Measurements from ENCODE around the gene LTF. TPM values are rescaled to one million over a fixed set of nuclear protein-coding genes. Genes with fewer than 3 reads are reported as not detected.

LTF gene
- total RNA-seq, 1 donor from 2014 or later = 1.4 TPM

DNA sequence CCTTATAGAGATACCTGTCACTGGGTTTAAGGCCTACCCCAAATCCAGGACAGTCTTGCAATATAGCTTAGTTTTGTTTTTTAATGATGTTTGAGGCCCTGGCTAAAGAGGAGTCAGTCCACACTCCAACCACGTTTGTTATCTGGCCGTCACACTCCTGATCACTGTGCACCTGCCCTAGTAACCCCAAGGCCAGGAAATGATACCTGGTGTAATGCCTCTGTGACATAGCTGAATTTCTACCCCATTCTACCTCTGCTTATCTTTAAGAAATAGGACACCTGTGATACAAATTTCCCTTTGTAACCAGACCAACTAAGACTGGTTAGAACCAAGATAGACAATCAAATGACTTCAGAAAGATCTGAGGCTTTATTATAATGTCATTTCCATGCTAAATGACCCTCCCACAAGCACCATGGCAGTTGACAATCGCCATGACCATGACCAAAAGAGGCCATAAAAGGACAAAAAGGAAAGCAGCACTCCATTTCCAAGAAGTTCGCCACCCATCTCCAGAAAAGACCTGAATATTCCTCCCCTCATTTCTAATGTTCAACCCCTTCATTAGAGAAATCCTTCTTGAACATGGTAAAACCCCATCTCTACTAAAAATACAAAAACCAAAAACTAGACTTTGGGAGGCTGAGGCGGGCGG, 28.3 kb upstream of the LTF start:
- no peaks in the 10 kb centered on the region for H3K27me3 ChIP-seq
- H3K4me3 ChIP-seq = no peak overlapping the region
- no peaks in the 10 kb centered on the region for H3K9me3 ChIP-seq
- no peaks in the 10 kb centered on the region for H3K4me1 ChIP-seq
- intact Hi-C loops (cut with DNase I) = no loop called here
- no peak for DNase-seq (ENCODE audit: low spot score in 2 of 2)
- no peaks in the 10 kb centered on the region for H3K36me3 ChIP-seq
- H3K27ac ChIP-seq = no peak overlapping the region
- TF ChIP-seq, protein P1, sequence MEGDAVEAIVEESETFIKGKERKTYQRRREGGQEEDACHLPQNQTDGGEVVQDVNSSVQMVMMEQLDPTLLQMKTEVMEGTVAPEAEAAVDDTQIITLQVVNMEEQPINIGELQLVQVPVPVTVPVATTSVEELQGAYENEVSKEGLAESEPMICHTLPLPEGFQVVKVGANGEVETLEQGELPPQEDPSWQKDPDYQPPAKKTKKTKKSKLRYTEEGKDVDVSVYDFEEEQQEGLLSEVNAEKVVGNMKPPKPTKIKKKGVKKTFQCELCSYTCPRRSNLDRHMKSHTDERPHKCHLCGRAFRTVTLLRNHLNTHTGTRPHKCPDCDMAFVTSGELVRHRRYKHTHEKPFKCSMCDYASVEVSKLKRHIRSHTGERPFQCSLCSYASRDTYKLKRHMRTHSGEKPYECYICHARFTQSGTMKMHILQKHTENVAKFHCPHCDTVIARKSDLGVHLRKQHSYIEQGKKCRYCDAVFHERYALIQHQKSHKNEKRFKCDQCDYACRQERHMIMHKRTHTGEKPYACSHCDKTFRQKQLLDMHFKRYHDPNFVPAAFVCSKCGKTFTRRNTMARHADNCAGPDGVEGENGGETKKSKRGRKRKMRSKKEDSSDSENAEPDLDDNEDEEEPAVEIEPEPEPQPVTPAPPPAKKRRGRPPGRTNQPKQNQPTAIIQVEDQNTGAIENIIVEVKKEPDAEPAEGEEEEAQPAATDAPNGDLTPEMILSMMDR (IDR thresholded peaks at IDR 0.05) = no peak

DNA sequence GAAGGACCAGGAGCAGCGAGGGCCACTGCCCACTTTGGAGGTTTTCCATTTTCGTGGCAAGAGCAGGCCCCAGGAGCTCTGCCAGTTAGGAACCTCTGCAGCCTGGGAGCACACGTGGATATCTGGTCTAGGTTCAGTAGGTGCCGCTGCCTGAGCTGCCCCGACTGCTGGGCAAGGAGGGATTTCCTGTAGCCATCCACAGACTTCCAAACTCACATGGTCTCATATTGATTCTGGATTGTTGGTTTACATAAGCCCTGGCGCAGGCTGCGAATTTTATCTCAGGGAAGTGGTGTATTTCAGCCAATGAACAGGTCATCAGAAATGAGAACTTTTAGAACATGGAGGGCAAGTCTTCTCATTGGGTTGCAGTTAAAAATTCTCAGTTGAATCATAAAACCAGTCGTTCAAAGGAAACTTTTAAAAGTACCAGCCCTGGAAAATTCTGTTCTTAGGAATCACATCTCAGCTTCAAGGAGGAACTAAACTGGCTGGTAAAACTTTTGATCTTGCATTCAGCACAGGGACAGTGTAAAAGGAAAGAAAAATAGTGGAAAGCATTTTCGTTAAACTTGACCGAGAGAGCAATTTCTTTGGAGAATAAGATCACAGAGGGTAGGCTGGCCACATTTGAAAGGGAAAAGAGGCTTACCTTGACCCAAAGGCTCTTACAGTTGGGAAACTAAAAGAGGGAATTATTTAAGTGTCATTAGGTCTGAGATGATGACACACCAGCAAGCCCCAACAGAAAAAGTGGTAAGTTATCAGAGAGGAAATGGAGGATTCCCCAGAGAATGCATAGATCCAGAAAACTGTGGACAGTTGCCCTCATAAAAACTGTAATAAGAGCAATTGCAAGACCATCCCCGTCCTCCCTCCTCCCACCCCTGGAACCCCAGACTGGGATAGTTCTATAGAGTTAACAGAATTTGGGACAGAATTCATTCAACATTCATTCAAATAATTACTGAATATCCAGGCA, 26.7 kb upstream of the LTF start:
- intact Hi-C loops (cut with DNase I) = no loop called here
- DNase-seq (ENCODE audit: low spot score in 2 of 2) = peak in 1 of 2 donors; percentile 34
- Histone ChIP-seq H3K9me3 (no peaks in the 10 kb centered on the region), H3K4me3 (no peak overlapping the region), H3K27me3 (no peaks in the 10 kb centered on the region), H3K27ac (no peak overlapping the region), H3K4me1 (no peaks in the 10 kb centered on the region), H3K36me3 (no peaks in the 10 kb centered on the region)
- TF ChIP-seq, protein P1 (IDR thresholded peaks at IDR 0.05) = no peak

DNA sequence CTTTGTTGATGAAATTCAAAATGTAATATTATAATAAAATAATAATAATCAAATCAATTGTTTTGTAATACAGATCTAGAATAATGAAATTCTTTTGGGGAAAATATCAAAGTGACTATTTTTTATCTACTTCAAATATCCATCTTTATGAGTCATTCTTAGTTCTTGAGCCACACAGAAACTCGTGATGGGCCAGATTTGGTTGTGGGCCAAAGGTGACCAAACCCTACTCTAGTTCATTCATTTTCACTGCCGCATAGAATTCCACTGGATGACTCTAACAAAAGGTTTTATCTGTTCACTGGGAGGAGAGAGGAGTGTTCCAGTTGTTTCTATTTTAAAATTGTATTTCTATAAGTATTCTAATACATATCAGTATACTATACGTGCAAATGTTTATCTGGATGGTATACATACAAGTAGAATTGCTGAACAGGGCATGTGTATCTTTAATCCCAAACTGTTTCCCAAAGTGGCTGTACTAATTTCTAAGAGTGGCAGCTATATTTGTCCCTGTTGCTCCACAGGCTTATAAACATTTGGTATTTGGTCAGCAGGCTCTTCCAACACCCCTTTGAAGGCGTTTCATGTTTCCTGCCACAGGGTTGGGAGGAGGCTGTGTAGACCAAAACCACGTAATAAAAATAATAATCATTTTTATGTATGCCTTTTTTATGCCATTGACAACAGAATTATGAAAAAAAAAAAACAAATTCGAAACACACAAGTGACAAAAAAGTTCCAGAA, 25.8 kb upstream of the LTF start:
- H3K9me3 ChIP-seq = no peaks in the 10 kb centered on the region
- H3K27ac ChIP-seq = no peak overlapping the region
- peak in 1 of 2 donors; percentile 9 for DNase-seq (ENCODE audit: low spot score in 2 of 2)
- H3K36me3 ChIP-seq = no peaks in the 10 kb centered on the region
- TF ChIP-seq, protein P1 (IDR thresholded peaks at IDR 0.05) = no peak
- no peak overlapping the region for H3K4me3 ChIP-seq
- intact Hi-C loops (cut with DNase I) = no loop called here
- no peaks in the 10 kb centered on the region for H3K4me1 ChIP-seq
- H3K27me3 ChIP-seq = no peaks in the 10 kb centered on the region

DNA sequence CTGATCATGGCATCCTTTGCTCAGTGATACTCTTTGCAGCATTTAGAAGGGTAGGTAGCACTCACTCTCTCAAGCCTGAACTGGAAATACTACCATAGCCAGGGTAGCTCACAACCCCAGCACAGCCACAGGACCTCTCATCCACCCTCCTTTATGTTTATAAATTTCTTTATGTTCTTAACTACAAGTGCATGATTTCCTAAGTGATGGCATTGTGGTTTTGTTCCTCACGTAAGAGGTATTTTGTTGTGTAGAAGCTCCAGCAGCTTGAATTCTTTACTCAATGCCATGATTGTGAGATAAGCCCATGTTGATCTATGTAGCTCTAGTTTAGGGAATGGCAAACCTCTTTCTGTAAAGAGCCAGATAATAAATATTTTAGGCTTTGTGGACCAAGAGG, 25.2 kb upstream of the LTF start:
- Histone ChIP-seq H3K36me3 (no peaks in the 10 kb centered on the region), H3K4me1 (no peaks in the 10 kb centered on the region), H3K27ac (no peak overlapping the region), H3K9me3 (no peaks in the 10 kb centered on the region), H3K27me3 (no peaks in the 10 kb centered on the region), H3K4me3 (no peak overlapping the region)
- TF ChIP-seq, protein P1 (IDR thresholded peaks at IDR 0.05) = no peak
- peak in 1 of 2 donors; percentile 5 for DNase-seq (ENCODE audit: low spot score in 2 of 2)
- intact Hi-C loops (cut with DNase I) = no loop called here

DNA sequence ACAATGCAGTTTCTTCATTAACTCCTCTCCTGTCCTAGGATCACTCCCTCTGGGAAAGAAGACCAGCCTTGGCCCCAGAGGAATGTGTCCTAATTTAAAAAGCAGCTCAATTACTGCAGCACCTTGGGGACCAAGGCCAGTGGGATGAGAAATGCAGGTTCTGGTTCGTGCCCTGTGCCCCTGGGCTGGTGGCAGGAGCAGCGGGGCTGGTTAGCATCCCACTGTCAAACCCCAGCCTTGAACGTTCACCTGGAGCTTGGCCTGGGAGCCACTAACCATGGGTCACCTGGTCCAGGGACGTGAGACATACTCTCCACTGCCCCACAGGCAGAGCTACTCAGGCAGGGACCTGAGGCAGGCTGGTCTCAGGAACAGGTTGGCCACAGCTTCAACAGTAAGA, 24.7 kb upstream of the LTF start:
- no peaks in the 10 kb centered on the region for H3K4me1 ChIP-seq
- H3K27ac ChIP-seq = no peak overlapping the region
- no peaks in the 10 kb centered on the region for H3K27me3 ChIP-seq
- no peaks in the 10 kb centered on the region for H3K36me3 ChIP-seq
- DNase-seq (ENCODE audit: low spot score in 2 of 2) = peak in 1 of 2 donors; percentile 46
- intact Hi-C loops (cut with DNase I) = no loop called here
- TF ChIP-seq, protein P1 (IDR thresholded peaks at IDR 0.05) = no peak
- H3K4me3 ChIP-seq = no peak overlapping the region
- H3K9me3 ChIP-seq = no peaks in the 10 kb centered on the region

Data from ascending aorta (tissue), 2 donors.